G401.6 (cell line): ENCODE measurements around the gene GGCX.
"Not testable (repeated sequence)": the region's sequence is repeated elsewhere in the genome, so short reads cannot be mapped to it uniquely, and the experiment has no call there.

Experiments used
- FAIRE-seq: peaks from 2 replicates; lab custom pipeline; 2012; peaks lifted over from hg19 to GRCh38; lab: Jason Lieb, UNC

Gene GGCX

GRCh38 chr2:85575739-85576138, 14.4 kb upstream of the GGCX start:
- FAIRE-seq: no peak

DNA sequence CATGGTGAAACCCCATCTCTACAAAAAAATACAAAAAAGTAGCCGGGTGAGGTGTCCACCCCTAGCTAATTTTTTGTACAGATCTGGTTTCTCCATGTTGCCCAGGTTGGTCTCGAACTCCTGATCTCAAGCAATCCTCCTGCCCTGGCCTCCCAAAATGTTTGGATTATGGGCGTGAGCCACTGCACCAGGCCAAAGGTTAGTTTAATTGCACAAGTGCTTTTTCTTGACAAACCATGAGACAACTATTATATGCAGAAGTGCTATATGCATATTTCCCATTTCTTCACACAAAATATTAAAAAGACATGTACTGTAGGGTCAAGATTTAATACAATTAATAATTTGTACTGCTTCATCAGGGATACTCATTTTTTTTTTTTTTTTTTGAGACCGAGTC, 5.0 kb upstream of the GGCX start:
- no peak for FAIRE-seq

DNA sequence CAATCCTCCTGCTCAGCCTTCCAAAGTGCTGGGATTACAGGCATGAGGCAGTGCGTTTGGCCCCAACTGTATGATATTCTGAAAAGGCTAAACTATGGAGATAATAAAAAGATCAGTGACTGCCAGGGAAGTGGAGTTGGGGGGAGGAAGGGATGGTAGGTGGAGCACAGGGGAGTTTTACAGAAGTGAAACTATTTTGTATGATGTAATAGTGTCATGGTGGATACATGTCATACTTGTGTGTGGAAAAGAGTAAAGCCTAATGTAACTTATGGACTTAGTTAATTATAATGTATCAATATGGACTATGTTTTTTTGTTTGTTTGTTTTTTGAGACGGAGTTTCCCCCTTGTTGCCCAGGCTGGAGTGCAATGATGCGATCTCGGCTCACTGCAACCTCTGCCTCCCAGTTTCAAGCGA, 2.9 kb upstream of the GGCX start:
- no peak for FAIRE-seq

GRCh38 chr2:85560812-85561279, 447 bp downstream of the GGCX start:
- no peak for FAIRE-seq

GRCh38 chr2:85560403-85560726, 928 bp downstream of the GGCX start:
- FAIRE-seq: not testable (repeated sequence)

GRCh38 chr2:85558160-85558559, 3.1 kb downstream of the GGCX start:
- FAIRE-seq: no peak

DNA sequence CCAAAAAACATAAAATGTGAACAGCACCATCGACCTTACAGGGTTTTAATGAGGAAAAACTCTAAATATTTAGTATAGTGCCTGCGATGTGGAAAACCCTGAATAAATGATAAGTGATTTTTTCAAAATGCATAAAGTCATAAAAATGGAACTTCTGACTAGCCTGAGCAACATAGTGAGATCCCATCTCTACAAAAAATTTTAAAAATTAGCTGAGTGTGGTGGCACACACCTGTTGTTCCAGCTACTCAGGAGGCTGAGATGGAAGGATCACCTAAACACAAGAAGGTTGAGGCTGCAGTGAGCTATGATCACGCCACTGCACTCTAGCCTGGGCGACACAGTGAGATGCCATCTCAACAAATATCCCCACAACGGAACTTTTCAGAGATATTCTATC, 4.2 kb downstream of the GGCX start:
- no peak for FAIRE-seq

DNA sequence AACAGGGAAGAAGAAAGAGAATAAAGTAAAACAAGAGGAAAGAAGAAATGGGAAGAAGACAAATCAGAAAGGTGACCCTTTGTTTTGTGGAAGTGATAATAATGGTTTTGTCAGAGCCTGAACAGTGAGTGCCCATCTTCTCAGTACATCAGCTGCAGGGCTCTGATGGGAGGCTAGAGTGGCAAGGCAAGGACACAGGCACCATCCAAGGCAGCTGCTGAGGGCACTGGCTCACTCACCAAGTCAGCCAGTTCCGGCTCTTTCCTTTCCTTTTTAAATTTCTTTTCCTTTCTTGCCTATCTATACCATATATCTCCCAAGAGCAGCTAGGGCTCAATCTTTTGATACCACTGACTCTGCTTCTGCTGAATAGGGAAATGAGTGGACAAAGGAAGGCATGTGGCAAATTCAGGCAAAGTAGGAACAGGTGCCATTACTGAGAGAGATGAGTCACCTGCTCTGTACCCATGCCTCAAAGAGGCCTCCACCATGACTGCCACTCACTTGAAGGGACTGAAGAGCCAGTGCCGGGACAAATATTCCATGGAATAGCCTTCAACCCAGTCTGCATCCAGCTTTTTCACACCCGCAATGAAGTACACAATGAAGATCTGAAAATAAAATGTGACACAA, 6.2 kb downstream of the GGCX start:
- FAIRE-seq: no peak

- no peak for FAIRE-seq
Observed at GRCh38 chr2:85553184-85553583, 8.1 kb downstream of the GGCX start.

- peak; percentile 86 for FAIRE-seq
Observed at GRCh38 chr2:85551698-85552678, 9.3 kb downstream of the GGCX start.

DNA sequence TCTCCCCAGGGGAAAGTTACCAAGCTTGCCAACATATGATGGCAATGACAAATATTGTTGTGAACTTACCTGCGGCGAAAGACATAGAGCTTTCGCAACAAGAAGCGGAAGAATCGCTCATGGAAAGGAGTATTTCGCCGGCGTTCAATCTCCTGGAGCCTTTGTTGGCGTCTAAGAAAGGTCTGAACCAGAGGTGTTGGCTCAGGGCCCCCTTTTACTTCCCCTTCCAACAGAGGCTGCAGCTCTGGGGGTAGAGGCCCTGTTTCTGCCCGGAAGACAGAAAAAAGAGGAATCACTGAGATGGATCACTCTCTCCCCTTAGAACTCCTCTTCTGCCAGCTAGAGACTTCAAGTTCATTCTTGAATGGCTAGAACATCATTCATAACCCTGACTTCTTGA, 10.8 kb downstream of the GGCX start:
- no peak for FAIRE-seq

GRCh38 chr2:85549826-85550225, 11.5 kb downstream of the GGCX start:
- no peak for FAIRE-seq

GRCh38 chr2:85549095-85549494, 12.2 kb downstream of the GGCX start:
- no peak for FAIRE-seq

DNA sequence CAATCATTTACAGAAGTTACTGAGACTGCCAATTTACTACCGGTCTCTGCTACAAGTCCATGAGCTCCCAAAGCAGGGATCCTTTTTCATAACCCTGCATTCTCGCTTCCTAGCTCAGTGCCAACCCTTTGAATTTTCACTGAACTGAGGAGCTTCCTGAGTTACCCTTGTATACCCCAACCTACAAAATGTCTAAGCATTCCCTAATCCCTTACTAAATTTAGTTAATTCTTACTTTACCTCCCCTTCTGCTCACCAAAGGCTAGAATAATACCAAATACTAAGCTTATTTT, 12.7 kb downstream of the GGCX start:
- FAIRE-seq: no peak

DNA sequence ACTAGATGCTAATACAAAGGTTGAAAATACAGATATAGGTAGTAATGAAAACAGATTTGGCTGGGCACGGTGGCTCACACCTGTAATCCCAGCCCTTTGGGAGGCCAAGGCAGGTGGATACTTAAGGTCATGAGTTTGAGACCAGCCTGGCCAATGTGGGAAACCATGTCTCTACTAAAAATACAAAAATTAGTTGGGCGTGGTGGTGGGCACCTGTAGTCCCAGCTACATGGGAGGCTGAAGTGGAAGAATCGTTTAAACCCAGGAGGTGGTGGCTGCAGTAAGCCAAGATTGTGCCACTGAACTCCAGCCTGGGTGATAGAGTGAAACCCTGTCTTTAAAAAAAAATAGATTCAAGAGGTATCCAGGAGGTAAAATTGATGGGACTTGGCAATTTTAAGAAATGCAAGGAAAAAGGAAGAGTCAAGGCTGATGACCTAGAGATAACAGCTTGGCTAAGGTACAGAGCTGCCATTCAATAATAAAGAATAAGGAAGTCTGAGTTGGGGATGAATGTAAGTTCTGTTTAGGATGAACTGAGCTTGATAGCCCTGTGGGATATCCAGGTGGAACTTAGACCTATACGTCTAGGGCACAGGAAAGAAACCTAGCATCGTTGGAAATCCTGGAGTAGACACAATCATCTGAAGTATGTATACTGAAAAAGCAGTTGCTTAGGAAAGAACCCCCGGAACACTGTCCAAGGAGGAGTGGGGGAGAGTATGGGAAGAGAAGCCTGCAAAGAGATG, 13.3 kb downstream of the GGCX start:
- peak; percentile 73 for FAIRE-seq

DNA sequence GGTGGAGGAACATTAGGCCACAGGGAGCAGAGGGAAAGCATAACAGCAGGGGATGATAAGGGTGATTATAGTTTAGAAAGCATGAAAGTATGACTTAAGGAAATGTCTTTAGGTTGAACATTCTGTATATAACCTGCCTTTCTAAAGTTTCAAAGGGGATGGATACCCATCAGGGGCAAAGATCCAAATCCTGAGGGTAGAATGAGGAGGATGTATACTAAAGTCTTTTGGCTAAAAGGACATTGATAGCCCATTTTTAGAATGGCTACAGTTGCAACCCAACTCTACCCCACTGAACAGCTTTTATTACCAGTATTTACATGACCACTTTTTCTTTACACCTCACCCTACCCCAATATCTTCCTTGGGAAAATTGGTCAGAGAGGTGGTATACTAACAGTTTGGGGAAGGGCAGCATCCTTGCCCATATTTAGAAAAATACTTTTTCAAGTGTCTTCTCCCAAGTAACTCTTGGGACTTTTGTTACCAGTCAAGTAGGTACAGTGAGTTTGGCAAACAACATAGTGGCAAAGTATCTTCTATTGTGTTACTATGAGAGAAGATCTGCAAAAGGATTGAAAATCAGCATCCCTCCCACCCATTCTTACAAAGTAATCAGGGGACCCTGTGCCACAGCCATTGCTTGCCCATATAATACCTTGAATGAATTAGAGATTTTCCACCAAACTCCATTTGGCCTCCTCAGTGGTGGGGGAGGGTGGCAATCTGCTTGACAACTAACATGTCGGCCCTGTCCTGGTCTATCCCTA, 14.0 kb downstream of the GGCX start:
- no peak for FAIRE-seq

DNA sequence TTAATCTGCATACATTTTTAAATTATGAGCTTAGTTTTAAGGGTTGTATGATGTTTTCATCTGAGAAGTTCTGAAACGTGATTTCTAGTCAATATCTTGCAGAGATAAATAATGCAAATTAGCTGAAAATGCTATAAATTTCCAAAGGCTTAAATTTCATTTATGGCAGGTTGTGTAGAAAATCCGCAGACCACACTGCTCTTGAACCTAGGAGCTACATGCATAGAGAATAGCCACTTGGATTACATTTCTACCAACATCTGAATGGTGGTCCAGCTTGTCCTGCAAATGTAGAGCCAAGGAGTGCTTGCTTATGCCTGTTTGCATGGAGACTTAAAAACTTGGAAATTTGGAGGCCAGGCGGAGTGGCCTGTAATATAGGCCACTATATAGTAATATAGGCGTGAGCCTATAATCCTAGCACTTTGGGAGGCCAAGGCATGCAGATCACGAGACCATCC, 15.5 kb downstream of the GGCX start:
- peak; percentile 55 for FAIRE-seq

DNA sequence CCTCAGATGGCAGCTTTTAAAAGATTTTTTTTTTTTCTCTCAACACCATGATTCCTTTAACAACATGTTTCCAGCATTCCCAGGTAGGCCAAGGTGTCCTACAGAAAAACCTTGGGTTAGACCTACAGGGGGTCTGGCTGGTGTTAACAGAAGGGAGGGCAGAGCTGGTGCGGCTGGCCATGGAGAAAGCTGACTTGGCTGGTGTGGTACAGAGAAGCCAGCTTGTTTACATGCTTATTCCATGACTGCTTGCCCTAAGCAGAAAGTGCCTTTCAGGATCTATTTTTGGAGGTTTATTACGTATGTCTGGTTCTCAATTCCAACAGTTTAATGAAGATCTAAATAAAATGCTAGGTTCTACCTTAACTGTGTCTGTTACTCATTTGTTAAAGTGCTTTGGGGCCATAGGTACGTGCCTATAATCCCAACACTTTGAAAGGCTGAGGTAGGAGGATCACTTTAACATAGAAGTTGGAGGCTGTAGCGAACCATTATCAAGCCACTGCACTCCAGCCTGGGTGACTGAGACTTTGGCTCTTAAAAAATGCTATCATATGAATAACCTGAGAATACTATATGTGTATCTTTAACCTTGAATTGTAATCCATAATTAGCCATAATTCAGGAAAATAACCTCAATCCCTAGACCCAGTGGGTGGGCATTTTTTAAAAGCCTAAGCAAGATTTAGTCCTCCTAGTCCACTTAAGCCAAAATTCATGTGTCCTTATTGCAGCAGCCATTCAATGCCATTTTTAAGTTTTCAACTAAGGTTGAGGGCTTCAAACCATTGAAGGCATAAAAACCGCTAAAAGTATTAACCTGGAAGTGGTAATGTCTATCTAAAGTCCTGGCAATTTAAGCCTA, 16.1 kb downstream of the GGCX start:
- not testable (repeated sequence) for FAIRE-seq

DNA sequence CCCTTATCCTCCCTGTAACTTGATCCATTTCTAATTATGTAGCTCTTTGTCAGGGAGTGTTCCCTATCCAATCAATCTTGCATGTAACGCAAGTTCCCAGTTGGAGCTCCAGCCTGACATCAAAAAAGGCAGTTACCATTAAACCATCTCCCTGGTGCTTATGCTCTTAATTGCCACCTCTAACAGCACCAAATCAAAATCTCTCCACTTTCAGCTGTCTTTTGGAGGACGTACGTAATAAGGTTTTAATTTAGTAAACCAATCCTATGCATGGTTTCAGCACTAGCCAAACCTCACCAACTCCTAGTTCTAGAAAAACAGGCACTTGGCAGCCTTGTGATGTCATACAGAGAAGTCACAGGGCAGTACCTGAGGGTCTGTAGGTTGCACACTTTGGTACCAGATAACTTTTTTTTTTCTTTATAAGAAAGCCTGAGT, 17.0 kb downstream of the GGCX start:
- not testable (repeated sequence) for FAIRE-seq

DNA sequence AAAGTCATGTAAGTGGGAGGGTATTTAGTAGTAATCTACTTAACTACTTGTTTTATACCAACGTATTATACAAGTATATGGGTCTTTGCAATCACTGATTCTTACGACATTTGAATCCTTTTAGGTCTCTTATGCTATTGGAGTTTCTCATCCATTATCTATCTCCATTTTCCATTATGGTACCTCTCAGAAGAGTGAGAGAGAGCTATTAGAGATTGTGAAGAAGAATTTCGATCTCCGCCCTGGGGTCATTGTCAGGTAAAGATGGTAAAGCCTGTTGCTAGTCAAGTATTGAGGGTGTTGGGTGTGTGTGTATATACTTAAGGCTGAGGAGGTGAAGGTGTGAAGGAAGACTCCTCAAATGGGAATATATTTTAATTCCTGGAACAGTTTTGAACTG, 18.5 kb downstream of the GGCX start:
- no peak for FAIRE-seq
